ENCODE results near the gene HNRNPU.

DNA sequence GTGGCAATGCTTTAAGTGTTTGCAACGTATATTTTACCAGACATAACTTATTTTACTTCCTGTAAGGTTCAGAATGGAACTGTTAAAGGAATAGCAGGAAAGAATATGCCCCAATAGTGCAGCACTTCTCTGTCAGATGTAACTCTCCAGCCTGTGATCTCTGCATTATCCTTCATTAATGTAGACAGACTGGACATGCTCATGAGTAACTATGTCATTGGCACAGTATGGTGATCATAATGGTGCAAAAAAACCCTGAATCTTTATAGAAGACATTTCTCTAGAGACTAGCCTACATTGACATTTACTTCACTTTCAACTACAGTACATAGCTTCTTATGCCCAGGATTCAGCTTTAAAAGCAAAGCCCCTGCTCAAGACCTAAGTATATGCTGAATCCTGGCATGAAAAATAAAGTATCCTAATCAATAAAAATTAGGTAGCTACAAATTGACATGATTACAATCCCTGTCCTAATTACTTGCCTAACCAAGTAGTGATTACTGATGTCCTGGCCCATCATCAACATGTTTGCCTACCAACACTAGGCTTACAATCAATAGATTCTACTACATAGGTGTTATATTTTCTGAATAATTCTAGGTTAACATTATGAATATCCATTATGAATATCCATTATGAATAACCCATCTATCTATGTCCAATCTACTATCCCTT is 15.0 kb downstream of the HNRNPU start:
- TF ChIP-seq, protein P1, sequence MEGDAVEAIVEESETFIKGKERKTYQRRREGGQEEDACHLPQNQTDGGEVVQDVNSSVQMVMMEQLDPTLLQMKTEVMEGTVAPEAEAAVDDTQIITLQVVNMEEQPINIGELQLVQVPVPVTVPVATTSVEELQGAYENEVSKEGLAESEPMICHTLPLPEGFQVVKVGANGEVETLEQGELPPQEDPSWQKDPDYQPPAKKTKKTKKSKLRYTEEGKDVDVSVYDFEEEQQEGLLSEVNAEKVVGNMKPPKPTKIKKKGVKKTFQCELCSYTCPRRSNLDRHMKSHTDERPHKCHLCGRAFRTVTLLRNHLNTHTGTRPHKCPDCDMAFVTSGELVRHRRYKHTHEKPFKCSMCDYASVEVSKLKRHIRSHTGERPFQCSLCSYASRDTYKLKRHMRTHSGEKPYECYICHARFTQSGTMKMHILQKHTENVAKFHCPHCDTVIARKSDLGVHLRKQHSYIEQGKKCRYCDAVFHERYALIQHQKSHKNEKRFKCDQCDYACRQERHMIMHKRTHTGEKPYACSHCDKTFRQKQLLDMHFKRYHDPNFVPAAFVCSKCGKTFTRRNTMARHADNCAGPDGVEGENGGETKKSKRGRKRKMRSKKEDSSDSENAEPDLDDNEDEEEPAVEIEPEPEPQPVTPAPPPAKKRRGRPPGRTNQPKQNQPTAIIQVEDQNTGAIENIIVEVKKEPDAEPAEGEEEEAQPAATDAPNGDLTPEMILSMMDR (tag by site-specific recombination; IDR thresholded peaks at IDR 0.05): no peak
- TF ChIP-seq, protein P2, sequence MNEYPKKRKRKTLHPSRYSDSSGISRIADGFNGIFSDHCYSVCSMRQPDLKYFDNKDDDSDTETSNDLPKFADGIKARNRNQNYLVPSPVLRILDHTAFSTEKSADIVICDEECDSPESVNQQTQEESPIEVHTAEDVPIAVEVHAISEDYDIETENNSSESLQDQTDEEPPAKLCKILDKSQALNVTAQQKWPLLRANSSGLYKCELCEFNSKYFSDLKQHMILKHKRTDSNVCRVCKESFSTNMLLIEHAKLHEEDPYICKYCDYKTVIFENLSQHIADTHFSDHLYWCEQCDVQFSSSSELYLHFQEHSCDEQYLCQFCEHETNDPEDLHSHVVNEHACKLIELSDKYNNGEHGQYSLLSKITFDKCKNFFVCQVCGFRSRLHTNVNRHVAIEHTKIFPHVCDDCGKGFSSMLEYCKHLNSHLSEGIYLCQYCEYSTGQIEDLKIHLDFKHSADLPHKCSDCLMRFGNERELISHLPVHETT (tag by site-specific recombination; IDR thresholded peaks at IDR 0.05): no peak
- TF ChIP-seq, protein P3, sequence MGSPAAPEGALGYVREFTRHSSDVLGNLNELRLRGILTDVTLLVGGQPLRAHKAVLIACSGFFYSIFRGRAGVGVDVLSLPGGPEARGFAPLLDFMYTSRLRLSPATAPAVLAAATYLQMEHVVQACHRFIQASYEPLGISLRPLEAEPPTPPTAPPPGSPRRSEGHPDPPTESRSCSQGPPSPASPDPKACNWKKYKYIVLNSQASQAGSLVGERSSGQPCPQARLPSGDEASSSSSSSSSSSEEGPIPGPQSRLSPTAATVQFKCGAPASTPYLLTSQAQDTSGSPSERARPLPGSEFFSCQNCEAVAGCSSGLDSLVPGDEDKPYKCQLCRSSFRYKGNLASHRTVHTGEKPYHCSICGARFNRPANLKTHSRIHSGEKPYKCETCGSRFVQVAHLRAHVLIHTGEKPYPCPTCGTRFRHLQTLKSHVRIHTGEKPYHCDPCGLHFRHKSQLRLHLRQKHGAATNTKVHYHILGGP (tag by site-specific recombination; IDR thresholded peaks at IDR 0.05): no peak
- TF ChIP-seq ZNF785 (tag by site-specific recombination; IDR thresholded peaks at IDR 0.05): no peak
- TF ChIP-seq ZNF776 (tag by site-specific recombination; IDR thresholded peaks at IDR 0.05; ENCODE audit: borderline replicate concordance): no peak
- no peak for TF ChIP-seq ZNF155 (tag by site-specific recombination; IDR thresholded peaks at IDR 0.05)
- no peak for TF ChIP-seq ZNF324 (tag by site-specific recombination; IDR thresholded peaks at IDR 0.05)
- TF ChIP-seq, protein P4, sequence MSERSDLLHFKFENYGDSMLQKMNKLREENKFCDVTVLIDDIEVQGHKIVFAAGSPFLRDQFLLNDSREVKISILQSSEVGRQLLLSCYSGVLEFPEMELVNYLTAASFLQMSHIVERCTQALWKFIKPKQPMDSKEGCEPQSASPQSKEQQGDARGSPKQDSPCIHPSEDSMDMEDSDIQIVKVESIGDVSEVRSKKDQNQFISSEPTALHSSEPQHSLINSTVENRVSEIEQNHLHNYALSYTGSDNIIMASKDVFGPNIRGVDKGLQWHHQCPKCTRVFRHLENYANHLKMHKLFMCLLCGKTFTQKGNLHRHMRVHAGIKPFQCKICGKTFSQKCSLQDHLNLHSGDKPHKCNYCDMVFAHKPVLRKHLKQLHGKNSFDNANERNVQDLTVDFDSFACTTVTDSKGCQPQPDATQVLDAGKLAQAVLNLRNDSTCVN (tag by site-specific recombination; optimal IDR thresholded peaks at IDR 0.05): no peak
- TF ChIP-seq, protein P5, sequence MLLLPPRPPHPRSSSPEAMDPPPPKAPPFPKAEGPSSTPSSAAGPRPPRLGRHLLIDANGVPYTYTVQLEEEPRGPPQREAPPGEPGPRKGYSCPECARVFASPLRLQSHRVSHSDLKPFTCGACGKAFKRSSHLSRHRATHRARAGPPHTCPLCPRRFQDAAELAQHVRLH (tag by site-specific recombination; IDR thresholded peaks at IDR 0.05): no peak
